H9 (cell line): ENCODE results near the gene SESTD1. TPM values are rescaled to one million over a fixed set of nuclear protein-coding genes. Genes with fewer than 3 reads are reported as not detected.

Experiments used
- DNase-seq: peaks from one replicate; pipeline ENCODE4 v3.0.0-alpha.2; 2017
- H2AFZ ChIP-seq: one replicate; pipeline ENCODE4 v1.6.1; 2013; ENCODE audit warnings: mild to moderate bottlenecking, low read length, control low read depth, moderate library complexity
- H2AK5ac ChIP-seq: 2 replicates; pipeline ENCODE4 v1.6.1; 2013; ENCODE audit warnings: low read length, control low read depth, mixed read lengths; ENCODE audit not compliant: insufficient read length
- H2BK120ac ChIP-seq: one replicate; pipeline ENCODE4 v1.6.1; 2013; ENCODE audit warnings: low read depth, mild to moderate bottlenecking, low read length, control low read depth, inconsistent platforms; ENCODE audit not compliant: poor library complexity, severe bottlenecking
- H2BK12ac ChIP-seq: 2 replicates; pipeline ENCODE4 v1.6.1; 2013; ENCODE audit warnings: low read length, control low read depth, mixed read lengths, low read depth; ENCODE audit not compliant: insufficient read length
- H2BK15ac ChIP-seq: 2 replicates; pipeline ENCODE4 v1.6.1; 2013; ENCODE audit warnings: low read depth, low read length, control low read depth
- H2BK20ac ChIP-seq: one replicate; pipeline ENCODE4 v1.6.1; 2013; ENCODE audit warnings: low read depth, mild to moderate bottlenecking, low read length, control low read depth, inconsistent platforms; ENCODE audit not compliant: poor library complexity, severe bottlenecking
- H2BK5ac ChIP-seq: 2 replicates; pipeline ENCODE4 v1.6.1; 2013; ENCODE audit warnings: low read length, control low read depth, mixed read lengths; ENCODE audit not compliant: insufficient read length
- H3K14ac ChIP-seq: 2 replicates; pipeline ENCODE4 v1.6.1; 2013; ENCODE audit warnings: low read length, control low read depth; ENCODE audit not compliant: insufficient read depth
- H3K18ac ChIP-seq: 2 replicates; pipeline ENCODE4 v1.6.1; 2013; ENCODE audit warnings: low read depth, mild to moderate bottlenecking, mixed read lengths, low read length, control low read depth; ENCODE audit not compliant: insufficient read length
- H3K23ac ChIP-seq: 2 replicates; pipeline ENCODE4 v1.6.1; 2013; ENCODE audit warnings: low read length, control low read depth, mixed read lengths, low read depth; ENCODE audit not compliant: insufficient read length
- H3K23me2 ChIP-seq: 2 replicates; pipeline ENCODE4 v1.6.1; 2013; ENCODE audit warnings: low read depth, mild to moderate bottlenecking, mixed read lengths, low read length, control low read depth; ENCODE audit not compliant: insufficient read length, poor library complexity, severe bottlenecking
- H3K27ac ChIP-seq: 2 replicates; pipeline ENCODE4 v1.5.1; 2013; ENCODE audit warnings: low read length, control low read depth, mixed read lengths, low read depth; ENCODE audit not compliant: insufficient read length
- H3K27me3 ChIP-seq: 2 replicates; pipeline ENCODE4 v1.6.1; 2013; ENCODE audit warnings: low read length, control low read depth, inconsistent platforms; ENCODE audit not compliant: insufficient read depth
- H3K4ac ChIP-seq: 2 replicates; pipeline ENCODE4 v1.6.1; 2013; ENCODE audit warnings: low read depth, mild to moderate bottlenecking, control low read depth, inconsistent platforms, low read length, moderate library complexity
- H3K4me1 ChIP-seq: 2 replicates; pipeline ENCODE4 v1.6.1; 2013; ENCODE audit warnings: low read length, control low read depth, inconsistent platforms; ENCODE audit not compliant: insufficient read depth
- H3K4me2 ChIP-seq: 2 replicates; pipeline ENCODE4 v1.6.1; 2013; ENCODE audit warnings: low read length, control low read depth, mixed read lengths; ENCODE audit not compliant: insufficient read length, insufficient read depth
- H3K56ac ChIP-seq: 2 replicates; pipeline ENCODE4 v1.6.1; 2013; ENCODE audit warnings: low read depth, mild to moderate bottlenecking, mixed read lengths, low read length, control low read depth; ENCODE audit not compliant: insufficient read length
- H3K79me1 ChIP-seq: 2 replicates; pipeline ENCODE4 v1.6.1; 2013; ENCODE audit warnings: low read depth, mild to moderate bottlenecking, moderate library complexity, low read length, control low read depth, inconsistent platforms; ENCODE audit not compliant: insufficient read depth, poor library complexity, severe bottlenecking
- H3K79me2 ChIP-seq: 2 replicates; pipeline ENCODE4 v1.6.1; 2013; ENCODE audit warnings: low read length, control low read depth, inconsistent platforms; ENCODE audit not compliant: insufficient read depth
- H3K9ac ChIP-seq: 2 replicates; pipeline ENCODE4 v1.6.1; 2013; ENCODE audit warnings: low read length, control low read depth, mixed read lengths; ENCODE audit not compliant: insufficient read length; ENCODE audit errors: extremely low read depth
- H3K9me3 ChIP-seq: one replicate; pipeline ENCODE4 v1.6.1; 2013; ENCODE audit warnings: low read depth, low read length, inconsistent platforms; ENCODE audit not compliant: control insufficient read depth
- H3T11ph ChIP-seq: one replicate; pipeline ENCODE4 v1.6.1; 2013; ENCODE audit warnings: mild to moderate bottlenecking, low read length, control low read depth, inconsistent platforms
- H4K20me1 ChIP-seq: one replicate; pipeline ENCODE4 v1.6.1; 2013; ENCODE audit not compliant: control insufficient read depth, insufficient read length, insufficient read depth
- H4K5ac ChIP-seq: 2 replicates; pipeline ENCODE4 v1.6.1; 2013; ENCODE audit warnings: low read depth, mild to moderate bottlenecking, mixed read lengths, low read length, control low read depth; ENCODE audit not compliant: insufficient read length
- H4K8ac ChIP-seq: replicated peaks from 2 replicates; pipeline ENCODE4 v1.6.1; 2013; ENCODE audit warnings: low read length, control low read depth, mixed read lengths, low read depth; ENCODE audit not compliant: insufficient read length
- H4K91ac ChIP-seq: 2 replicates; pipeline ENCODE4 v1.6.1; 2013; ENCODE audit warnings: low read depth, mild to moderate bottlenecking, moderate library complexity, mixed read lengths, low read length, control low read depth; ENCODE audit not compliant: insufficient read length
- H3K27ac Mint-ChIP-seq, 3 experiments: 2 replicates in 2 of 3; 3 replicates in 1 of 3; pipeline ENCODE4 v1.8.0; 2020 to 2021; ENCODE audit warnings: mixed read lengths in 3 of 3, mild to moderate bottlenecking in 1 of 3, moderate library complexity in 1 of 3
- H3K27me3 Mint-ChIP-seq: 2 replicates; pipeline ENCODE4 v1.8.0; 2021; ENCODE audit warnings: low read depth, mild to moderate bottlenecking, moderate library complexity, mixed read lengths
- H3K36me3 Mint-ChIP-seq, 3 experiments: 2 replicates in 2 of 3; 3 replicates in 1 of 3; pipeline ENCODE4 v1.8.0; 2020 to 2021; ENCODE audit warnings: low read depth in 3 of 3, mixed read lengths in 3 of 3; ENCODE audit not compliant: insufficient read depth in 1 of 3
- H3K4me1 Mint-ChIP-seq, 2 experiments: 2 replicates each; pipeline ENCODE4 v1.8.0; 2020; ENCODE audit warnings: mixed read lengths in 2 of 2
- H3K4me3 Mint-ChIP-seq, 2 experiments: 2 replicates in 1 of 2; 3 replicates in 1 of 2; pipeline ENCODE4 v1.8.0; 2020 to 2021; ENCODE audit warnings: mild to moderate bottlenecking in 2 of 2, mixed read lengths in 2 of 2, moderate library complexity in 1 of 2
- H3K9me3 Mint-ChIP-seq, 2 experiments: 2 replicates in 1 of 2; 3 replicates in 1 of 2; pipeline ENCODE4 v1.8.0; 2020; ENCODE audit warnings: mild to moderate bottlenecking in 2 of 2, mixed read lengths in 2 of 2, moderate library complexity in 1 of 2
- WGBS: extraction: QIAGEN DNeasy Blood & Tissue Kit; methylation state at CpG from one replicate; pipeline ENCODE4 v1.1.7; 2013; ENCODE audit warnings: missing lambda C conversion rate, low lambda C conversion rate, mixed read lengths; ENCODE audit not compliant: insufficient read length; ENCODE audit errors: extremely low coverage; 5-methylcytosine and 5-hydroxymethylcytosine counted together
- total RNA-seq: library from RNA; stranded (reverse); gene quantifications from 2 replicates; pipeline ENCODE4 v1.2.1, GENCODE V29; 2021
- TF ChIP-seq, protein P1 (sequence below): fragments of 200-600 bp; sonication (generic); conservative IDR thresholded peaks from 3 replicates; pipeline ENCODE4 v1.8.0; 2021; ENCODE audit warnings: antibody characterized with exemption, mild to moderate bottlenecking

SESTD1 gene
- total RNA-seq, 1 experiment from 2014 or later: 44.4 TPM

DNA sequence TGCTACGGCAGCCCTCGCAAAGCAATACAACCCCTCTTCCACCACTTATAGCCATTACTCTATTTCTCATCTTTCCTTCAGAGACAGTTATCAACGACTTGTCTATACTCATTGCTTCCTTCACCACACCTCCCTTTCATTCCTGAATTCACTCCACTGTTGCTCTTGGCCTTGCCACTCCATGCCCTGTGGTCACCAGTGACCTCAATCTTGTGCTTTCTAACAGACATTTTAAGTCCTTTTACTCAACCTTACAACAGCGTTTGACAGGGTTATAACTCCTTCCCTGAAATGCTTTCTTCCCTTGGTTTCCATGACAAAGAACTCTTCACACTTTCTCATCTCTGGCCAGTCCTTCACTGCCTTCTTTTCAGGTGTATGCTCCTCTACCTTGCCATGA lies 124.1 kb downstream of the SESTD1 start:
- DNase-seq: no peak
- no peaks in the 10 kb centered on the region for H3K79me1 ChIP-seq
- no peaks in the 10 kb centered on the region for H3K79me2 ChIP-seq
- no peak overlapping the region for H2AFZ ChIP-seq
- no peak overlapping the region for H3T11ph ChIP-seq
- no peaks in the 10 kb centered on the region for H3K9me3 Mint-ChIP-seq
- H3K4ac ChIP-seq: no peak overlapping the region
- TF ChIP-seq, protein P1, sequence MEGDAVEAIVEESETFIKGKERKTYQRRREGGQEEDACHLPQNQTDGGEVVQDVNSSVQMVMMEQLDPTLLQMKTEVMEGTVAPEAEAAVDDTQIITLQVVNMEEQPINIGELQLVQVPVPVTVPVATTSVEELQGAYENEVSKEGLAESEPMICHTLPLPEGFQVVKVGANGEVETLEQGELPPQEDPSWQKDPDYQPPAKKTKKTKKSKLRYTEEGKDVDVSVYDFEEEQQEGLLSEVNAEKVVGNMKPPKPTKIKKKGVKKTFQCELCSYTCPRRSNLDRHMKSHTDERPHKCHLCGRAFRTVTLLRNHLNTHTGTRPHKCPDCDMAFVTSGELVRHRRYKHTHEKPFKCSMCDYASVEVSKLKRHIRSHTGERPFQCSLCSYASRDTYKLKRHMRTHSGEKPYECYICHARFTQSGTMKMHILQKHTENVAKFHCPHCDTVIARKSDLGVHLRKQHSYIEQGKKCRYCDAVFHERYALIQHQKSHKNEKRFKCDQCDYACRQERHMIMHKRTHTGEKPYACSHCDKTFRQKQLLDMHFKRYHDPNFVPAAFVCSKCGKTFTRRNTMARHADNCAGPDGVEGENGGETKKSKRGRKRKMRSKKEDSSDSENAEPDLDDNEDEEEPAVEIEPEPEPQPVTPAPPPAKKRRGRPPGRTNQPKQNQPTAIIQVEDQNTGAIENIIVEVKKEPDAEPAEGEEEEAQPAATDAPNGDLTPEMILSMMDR: no peak
- H3K27me3 Mint-ChIP-seq: no peaks in the 10 kb centered on the region
- no peak overlapping the region for H4K8ac ChIP-seq
- H2BK12ac ChIP-seq: no peak overlapping the region
- H4K5ac ChIP-seq: no peak overlapping the region
- no peak overlapping the region for H2BK5ac ChIP-seq
- H3K4me1 Mint-ChIP-seq: no peaks in the 10 kb centered on the region
- H3K4me2 ChIP-seq: no peak overlapping the region
- no peak overlapping the region for H2AK5ac ChIP-seq
- H3K9ac ChIP-seq: no peak overlapping the region
- H3K23ac ChIP-seq: no peak overlapping the region
- H2BK120ac ChIP-seq: no peak overlapping the region
- peaks cover 0 to 4% (median 2%) of the 10 kb centered on the region in 3 experiments; a peak in 3 of 7 replicates for H3K36me3 Mint-ChIP-seq
- H3K9me3 ChIP-seq: no peaks in the 10 kb centered on the region
- no peak overlapping the region for H3K4me3 Mint-ChIP-seq
- H3K27ac ChIP-seq: no peak overlapping the region
- no peaks in the 10 kb centered on the region for H3K4me1 ChIP-seq
- H3K23me2 ChIP-seq: no peaks in the 10 kb centered on the region
- H3K27me3 ChIP-seq: no peaks in the 10 kb centered on the region
- no peak overlapping the region for H4K91ac ChIP-seq
- no peak overlapping the region for H3K27ac Mint-ChIP-seq
- H3K18ac ChIP-seq: no peak overlapping the region
- no peak overlapping the region for H2BK15ac ChIP-seq
- H3K14ac ChIP-seq: no peak overlapping the region
- no peaks in the 10 kb centered on the region for H4K20me1 ChIP-seq
- H2BK20ac ChIP-seq: no peak overlapping the region
- no peak overlapping the region for H3K56ac ChIP-seq
- WGBS: no CpG with 5 or more reads among the region's 4 CpGs
